GM12873 (cell line): Measurements from ENCODE around the gene FMN2.

ENCODE experiments used
- CTCF ChIP-seq: IDR thresholded peaks from 2 replicates; pipeline ENCODE4 v1.5.1; 2012; ENCODE audit warnings: low read depth, mild to moderate bottlenecking, moderate library complexity, low read length, control low read depth; ENCODE audit not compliant: insufficient read depth; ENCODE audit errors: missing control alignments

FMN2 gene

DNA sequence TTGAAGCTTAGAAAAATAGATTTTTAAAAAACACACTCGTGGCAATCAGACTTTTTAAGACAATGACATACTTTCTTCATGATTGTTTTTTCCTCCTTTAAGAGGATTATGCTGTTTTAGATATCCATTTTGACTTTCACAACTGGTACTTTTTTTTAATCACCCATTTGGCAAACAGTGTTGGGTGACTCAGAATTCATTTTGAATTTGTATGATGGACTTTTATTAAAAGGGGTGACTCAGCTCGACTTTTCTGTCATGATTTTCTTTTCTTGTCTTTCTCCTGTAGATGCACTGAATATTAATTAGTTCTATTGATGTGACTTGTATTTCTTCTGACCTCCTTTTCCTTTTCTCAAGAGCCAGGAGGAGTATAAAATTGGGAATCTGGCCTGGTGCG is 44.7 kb downstream of the FMN2 start:
- no peak for TF ChIP-seq CTCF

DNA sequence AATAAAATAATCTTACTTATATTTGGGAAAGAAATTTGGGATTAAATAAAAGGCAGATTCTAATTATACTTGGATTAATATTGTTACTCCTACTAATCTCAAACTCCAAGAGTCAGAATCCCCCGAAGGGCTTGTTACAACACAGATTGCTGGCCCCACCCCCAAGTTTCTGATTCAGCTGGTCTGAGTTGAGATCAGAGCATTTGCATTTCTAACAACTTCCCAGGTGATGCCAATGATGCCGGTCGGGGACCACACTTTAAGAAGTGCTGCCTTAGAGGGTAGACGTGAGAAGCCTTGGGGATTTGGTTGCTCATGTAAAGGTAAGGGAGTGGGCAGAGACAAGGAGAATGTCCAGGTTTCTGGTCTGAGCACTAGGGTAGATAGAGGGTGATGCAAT is 47.2 kb downstream of the FMN2 start:
- no peak for TF ChIP-seq CTCF

- TF ChIP-seq CTCF = no peak
These were observed 47.8 kb downstream of the FMN2 start for GRCh38 chr1:240139511-240139910.

DNA sequence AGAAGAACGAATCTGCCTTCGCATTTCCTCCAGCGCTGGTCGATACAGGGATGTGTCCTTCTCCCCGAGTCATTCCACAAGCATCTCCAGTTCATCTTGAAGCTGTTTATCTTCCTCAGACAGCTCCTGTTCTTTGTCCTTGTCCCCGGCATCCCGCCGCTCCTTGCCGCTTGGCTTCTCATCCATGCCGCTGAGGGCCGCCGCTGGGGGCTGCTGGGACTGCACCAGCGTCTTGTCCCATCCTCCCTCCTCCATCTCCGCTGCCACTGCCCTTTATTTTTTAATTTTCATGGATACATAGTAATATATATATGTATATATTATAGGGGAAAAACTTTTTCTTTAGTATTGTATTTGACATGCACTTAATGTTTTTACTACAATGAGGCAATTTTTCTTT is 53.4 kb downstream of the FMN2 start:
- TF ChIP-seq CTCF = no peak

- no peak for TF ChIP-seq CTCF
These were observed 56.6 kb downstream of the FMN2 start for GRCh38 chr1:240148333-240148732.

DNA sequence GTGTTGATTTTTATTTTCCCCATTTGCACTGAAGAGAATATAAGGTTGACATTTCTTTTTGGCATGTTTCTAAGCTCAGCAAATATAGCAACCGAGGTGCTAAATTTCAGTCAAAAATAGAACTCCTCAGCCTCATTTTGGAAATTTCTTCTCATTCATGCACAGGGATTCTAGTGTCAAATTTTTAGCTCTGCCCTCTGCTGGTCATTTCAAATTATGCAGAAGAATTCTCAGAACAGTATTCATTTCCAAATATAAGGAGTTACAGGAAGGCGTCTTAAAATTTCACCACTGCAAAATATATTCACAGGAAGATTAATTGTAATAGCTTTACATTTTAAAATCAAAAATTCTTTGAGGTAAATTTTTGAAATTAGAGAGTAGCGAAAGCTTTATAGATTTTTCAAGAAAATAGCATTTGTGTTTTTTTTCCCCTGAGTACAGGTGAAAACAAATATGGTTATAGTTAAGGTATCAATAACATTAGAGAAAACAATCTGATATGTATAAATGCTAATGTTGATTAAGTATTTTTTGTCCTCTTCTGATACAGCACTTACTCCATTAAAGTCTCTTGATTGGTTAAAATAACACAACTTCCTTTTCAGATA is 57.9 kb downstream of the FMN2 start:
- peak; percentile 61 for TF ChIP-seq CTCF

- no peak for TF ChIP-seq CTCF
These were observed 59.6 kb downstream of the FMN2 start for GRCh38 chr1:240151136-240151735.
